ENCODE measurements around the gene VRK3. TPM values are rescaled to one million over a fixed set of nuclear protein-coding genes. Genes with fewer than 3 reads are reported as not detected.

VRK3 gene
- total RNA-seq, 1 donor from 2014 or later, result 43.4 TPM

DNA sequence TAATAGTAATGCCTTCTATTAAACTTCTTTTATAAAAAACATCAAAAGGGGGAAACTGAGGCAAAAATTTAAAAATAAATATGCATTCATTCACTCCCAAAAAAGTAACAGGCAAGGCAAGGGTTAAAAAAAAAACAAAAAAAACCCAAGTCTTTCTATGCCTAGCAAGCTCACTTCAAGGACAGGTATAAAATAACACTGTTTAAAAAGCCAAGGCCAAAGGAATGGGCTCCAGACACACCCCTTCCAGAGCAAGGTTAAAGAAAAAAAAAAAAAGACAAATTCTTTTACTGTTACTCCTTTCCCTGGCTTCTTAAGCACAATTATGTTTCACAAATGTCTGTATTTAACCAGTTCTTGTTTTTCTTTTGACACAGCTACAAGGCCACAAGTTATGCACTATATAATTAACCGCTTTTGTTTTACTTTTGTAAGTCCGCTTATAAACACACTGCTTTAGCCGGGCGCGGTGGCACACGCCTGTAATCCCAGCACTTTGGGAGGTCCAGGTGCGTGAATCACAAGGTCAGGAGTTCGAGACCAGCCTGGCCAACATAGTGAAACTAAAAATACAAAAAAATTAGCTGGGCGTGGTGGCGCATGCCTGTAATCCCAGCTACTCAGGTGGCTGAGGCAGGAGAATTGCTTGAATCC, 67.8 kb downstream of the VRK3 start:
- H3K4me1 Mint-ChIP-seq, result peaks cover 12% of the 10 kb centered on the region
- H3K27ac Mint-ChIP-seq (ENCODE audit: unreplicated experiment), result no peak overlapping the region
- no peak overlapping the region for H3K4me3 Mint-ChIP-seq
- no peaks in the 10 kb centered on the region for H3K36me3 Mint-ChIP-seq (ENCODE audit: low read depth)
- H3K27me3 Mint-ChIP-seq (ENCODE audit: low read depth), result peaks cover 3% of the 10 kb centered on the region
- no peaks in the 10 kb centered on the region for H3K9me3 Mint-ChIP-seq
- TF ChIP-seq, protein P1, sequence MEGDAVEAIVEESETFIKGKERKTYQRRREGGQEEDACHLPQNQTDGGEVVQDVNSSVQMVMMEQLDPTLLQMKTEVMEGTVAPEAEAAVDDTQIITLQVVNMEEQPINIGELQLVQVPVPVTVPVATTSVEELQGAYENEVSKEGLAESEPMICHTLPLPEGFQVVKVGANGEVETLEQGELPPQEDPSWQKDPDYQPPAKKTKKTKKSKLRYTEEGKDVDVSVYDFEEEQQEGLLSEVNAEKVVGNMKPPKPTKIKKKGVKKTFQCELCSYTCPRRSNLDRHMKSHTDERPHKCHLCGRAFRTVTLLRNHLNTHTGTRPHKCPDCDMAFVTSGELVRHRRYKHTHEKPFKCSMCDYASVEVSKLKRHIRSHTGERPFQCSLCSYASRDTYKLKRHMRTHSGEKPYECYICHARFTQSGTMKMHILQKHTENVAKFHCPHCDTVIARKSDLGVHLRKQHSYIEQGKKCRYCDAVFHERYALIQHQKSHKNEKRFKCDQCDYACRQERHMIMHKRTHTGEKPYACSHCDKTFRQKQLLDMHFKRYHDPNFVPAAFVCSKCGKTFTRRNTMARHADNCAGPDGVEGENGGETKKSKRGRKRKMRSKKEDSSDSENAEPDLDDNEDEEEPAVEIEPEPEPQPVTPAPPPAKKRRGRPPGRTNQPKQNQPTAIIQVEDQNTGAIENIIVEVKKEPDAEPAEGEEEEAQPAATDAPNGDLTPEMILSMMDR (conservative IDR thresholded peaks at IDR 0.05), result no peak
- DNase-seq (ENCODE audit: low read depth, low spot score), result no peak

- no peak for DNase-seq (ENCODE audit: low read depth, low spot score)
- Mint-ChIP-seq H3K9me3 (no peaks in the 10 kb centered on the region), H3K4me3 (no peak overlapping the region), H3K27me3 (ENCODE audit: low read depth) (peaks cover 3% of the 10 kb centered on the region), H3K27ac (ENCODE audit: unreplicated experiment) (no peak overlapping the region), H3K36me3 (ENCODE audit: low read depth) (no peaks in the 10 kb centered on the region), H3K4me1 (peaks cover 12% of the 10 kb centered on the region)
- TF ChIP-seq, protein P1 (conservative IDR thresholded peaks at IDR 0.05), result no peak
Observed at GRCh38 chr19:49956115-49956495, 69.1 kb downstream of the VRK3 start.

DNA sequence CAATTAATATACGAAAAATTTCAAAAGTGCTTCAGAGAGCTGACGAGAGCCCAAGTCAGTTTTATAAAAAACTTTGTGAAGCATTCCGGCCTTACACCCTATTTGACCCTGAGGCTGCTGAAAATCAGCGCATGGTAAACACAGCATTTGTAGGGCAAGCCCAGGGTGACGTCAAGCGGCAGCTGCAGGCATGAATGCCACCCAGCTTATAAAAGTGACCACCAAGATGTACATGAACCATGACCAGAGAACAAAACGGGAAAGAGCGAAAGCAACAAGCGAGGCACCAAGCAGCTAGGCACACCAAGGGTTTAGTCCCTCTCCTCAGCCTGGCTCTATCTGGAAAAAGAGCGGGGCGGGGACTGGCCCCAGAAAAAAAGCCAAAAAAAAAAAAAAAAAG, 70.2 kb downstream of the VRK3 start:
- no peaks in the 10 kb centered on the region for H3K36me3 Mint-ChIP-seq (ENCODE audit: low read depth)
- H3K4me1 Mint-ChIP-seq, result peaks cover 20% of the 10 kb centered on the region
- no peak for DNase-seq (ENCODE audit: low read depth, low spot score)
- peaks cover 3% of the 10 kb centered on the region for H3K27me3 Mint-ChIP-seq (ENCODE audit: low read depth)
- no peaks in the 10 kb centered on the region for H3K9me3 Mint-ChIP-seq
- TF ChIP-seq, protein P1 (conservative IDR thresholded peaks at IDR 0.05), result no peak
- H3K4me3 Mint-ChIP-seq, result no peak overlapping the region
- H3K27ac Mint-ChIP-seq (ENCODE audit: unreplicated experiment), result no peak overlapping the region

- H3K27me3 Mint-ChIP-seq (ENCODE audit: low read depth), result peaks cover 3% of the 10 kb centered on the region
- no peaks in the 10 kb centered on the region for H3K36me3 Mint-ChIP-seq (ENCODE audit: low read depth)
- peaks cover 23% of the 10 kb centered on the region for H3K4me1 Mint-ChIP-seq
- H3K4me3 Mint-ChIP-seq, result no peak overlapping the region
- H3K9me3 Mint-ChIP-seq, result no peaks in the 10 kb centered on the region
- TF ChIP-seq, protein P1 (conservative IDR thresholded peaks at IDR 0.05), result no peak
- DNase-seq (ENCODE audit: low read depth, low spot score), result no peak
- no peak overlapping the region for H3K27ac Mint-ChIP-seq (ENCODE audit: unreplicated experiment)
Observed at GRCh38 chr19:49954092-49954829, 70.9 kb downstream of the VRK3 start.

GRCh38 chr19:49953416-49953815, 71.8 kb downstream of the VRK3 start:
- Mint-ChIP-seq H3K36me3 (ENCODE audit: low read depth) (no peaks in the 10 kb centered on the region), H3K4me3 (no peak overlapping the region), H3K4me1 (peaks cover 23% of the 10 kb centered on the region), H3K9me3 (no peaks in the 10 kb centered on the region), H3K27me3 (ENCODE audit: low read depth) (peaks cover 3% of the 10 kb centered on the region), H3K27ac (ENCODE audit: unreplicated experiment) (no peak overlapping the region)
- TF ChIP-seq, protein P1 (conservative IDR thresholded peaks at IDR 0.05), result no peak
- no peak for DNase-seq (ENCODE audit: low read depth, low spot score)

Data from neural crest cell (in vitro differentiated cells).